HG02885 (cell line): ENCODE data around the gene SCNN1A.
"Not testable (repeated sequence)": the region's sequence is repeated elsewhere in the genome, so short reads cannot be mapped to it uniquely, and the experiment has no call there.

ENCODE experiments used
- ATAC-seq: cut with Tn5 transposase; IDR thresholded peaks from one replicate; pipeline ENCODE4 v1.9.1; 2021; ENCODE audit warnings: mild to moderate bottlenecking; ENCODE audit not compliant: unreplicated experiment, poor library complexity

Gene SCNN1A

DNA sequence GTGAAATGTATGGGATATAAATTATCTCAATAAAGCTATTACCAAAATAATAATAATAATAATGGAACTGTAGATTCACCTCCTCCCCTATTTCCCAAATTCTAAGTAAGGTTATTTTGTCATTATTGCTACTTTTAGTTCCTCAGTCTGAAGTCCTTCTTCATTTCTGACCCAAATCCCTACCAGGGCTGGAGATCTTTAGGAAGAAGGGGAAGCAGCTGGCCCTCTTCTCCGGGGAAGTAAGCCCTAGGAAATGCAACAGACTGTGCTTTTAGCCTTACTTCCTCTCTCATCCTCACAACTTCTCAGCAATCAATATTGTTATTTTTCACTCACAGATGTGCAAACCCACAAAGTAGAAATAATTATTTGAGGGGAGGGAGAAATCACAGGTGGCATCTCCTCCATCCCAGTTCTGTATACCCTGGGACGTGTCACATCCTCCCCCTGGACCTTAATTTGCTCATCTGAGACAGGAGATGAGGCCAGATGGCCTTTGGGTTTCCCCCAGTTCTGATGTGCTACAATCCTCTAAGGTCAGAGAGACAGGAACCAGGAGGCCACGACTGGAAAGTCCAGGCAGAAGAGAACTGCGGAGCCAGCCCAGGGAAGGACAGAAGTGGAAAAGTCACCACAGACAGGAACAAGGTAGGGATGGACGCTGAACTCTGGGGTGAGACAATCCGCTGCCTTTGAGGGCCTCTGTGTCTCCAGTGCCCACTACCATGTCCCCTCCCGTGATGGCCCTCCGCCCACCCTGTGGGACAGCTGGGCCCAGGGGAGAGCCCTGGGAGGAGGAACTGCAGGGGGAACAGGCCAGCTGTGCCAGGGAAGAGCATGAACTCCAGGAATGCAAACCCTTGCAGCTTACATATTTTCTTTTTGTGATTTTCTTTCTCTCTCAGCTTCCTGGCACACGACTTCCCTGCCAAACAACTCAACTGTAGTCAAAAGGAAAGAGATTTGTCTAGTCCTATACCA lies 22.9 kb downstream of the SCNN1A start:
- no peak for ATAC-seq

DNA sequence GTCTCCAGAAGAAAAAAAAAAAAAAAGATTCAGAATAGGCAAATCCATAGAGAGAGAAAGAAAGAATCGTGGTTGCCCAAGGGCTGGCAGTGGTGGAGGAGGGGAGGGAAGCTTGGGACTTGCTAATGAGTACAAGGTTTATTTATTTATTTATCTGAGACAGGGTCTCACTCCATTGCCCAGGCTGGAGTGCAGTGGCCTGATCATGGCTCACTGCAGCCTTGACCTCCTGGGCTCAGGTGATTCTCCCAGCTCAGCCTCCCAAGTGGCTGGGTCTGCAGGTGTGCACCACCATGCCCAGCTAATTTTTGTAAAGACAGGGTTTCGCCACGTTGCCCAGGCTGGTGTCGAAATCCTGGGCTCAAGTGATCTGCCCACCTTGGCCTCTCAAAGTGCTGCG lies 23.7 kb downstream of the SCNN1A start:
- no peak for ATAC-seq

DNA sequence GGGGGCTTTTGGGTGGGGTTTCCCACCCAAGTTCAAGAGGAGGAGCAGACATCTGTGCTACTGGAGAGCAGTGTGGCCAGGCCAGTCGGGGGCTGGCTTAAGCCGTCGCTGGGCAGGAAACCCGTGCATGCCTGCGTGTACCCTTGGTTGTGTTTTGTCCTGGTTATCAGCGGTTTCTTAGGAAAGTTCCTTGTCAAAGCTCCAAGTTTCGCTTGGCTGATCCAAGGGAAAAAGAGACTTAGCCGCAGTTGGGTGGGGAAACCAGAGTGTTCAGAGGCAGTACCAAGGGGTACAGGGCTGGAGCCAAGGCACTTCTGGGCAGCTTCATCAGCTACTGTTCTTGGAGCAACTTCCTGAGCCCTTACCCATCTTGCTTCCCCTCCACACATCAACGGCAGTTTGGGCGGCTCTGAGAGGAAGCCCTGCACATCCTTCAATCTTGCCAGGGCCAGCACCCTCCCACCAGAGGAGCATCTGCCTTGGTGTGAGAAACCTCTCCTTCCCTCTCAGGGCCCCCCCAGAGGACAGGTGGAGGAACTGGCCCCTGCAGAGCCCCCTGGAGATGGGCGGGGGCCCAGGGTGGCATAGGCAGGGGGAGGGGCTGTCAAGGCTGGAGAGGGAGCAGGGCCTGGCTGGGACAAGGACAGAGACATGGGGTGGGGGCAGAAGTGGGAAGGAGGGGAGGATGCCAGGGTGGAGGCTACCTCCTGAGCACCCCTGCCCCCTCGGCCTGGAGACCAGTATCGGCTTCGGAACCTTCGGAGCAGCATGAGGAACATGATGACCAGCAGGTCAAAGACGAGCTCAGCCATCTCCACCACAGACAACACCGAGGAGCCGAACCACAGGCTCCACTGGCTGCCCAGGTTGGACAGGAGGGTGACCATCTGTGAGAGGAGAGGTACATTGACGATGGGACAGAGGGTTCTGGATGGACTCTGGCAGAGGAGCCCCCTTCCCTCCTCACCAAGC lies 27.7 kb downstream of the SCNN1A start:
- no peak for ATAC-seq

- no peak for ATAC-seq
These were observed 28.4 kb downstream of the SCNN1A start for GRCh38 chr12:6346942-6347341.

DNA sequence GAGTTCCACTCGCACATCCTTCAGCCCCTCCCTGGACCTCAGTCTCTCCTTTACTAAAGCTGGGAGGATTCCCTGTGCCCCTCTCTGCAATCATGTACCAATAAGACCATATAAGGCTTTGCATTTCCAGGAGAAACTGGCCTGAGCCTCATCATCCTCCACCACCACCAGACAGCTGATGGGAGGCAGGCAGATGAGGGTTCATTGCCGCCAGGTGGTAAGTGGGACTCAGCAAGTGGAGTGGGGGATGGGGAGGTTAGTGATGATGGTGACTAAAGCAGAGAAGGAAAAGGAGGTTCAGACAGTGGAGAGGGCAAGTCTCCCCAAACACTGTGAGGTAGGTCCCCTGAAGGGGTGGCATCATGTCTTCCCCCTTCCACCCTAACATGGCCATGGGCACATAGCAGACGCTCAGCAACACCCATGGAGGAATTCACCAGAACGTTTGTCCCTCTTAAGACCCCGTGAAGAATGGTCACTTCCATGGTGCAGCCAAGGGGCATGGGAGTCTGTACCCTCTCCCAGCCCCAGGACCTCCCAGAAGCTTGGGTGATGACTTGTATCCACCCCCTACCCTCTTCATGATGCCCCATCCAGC lies 29.0 kb downstream of the SCNN1A start:
- ATAC-seq = no peak

DNA sequence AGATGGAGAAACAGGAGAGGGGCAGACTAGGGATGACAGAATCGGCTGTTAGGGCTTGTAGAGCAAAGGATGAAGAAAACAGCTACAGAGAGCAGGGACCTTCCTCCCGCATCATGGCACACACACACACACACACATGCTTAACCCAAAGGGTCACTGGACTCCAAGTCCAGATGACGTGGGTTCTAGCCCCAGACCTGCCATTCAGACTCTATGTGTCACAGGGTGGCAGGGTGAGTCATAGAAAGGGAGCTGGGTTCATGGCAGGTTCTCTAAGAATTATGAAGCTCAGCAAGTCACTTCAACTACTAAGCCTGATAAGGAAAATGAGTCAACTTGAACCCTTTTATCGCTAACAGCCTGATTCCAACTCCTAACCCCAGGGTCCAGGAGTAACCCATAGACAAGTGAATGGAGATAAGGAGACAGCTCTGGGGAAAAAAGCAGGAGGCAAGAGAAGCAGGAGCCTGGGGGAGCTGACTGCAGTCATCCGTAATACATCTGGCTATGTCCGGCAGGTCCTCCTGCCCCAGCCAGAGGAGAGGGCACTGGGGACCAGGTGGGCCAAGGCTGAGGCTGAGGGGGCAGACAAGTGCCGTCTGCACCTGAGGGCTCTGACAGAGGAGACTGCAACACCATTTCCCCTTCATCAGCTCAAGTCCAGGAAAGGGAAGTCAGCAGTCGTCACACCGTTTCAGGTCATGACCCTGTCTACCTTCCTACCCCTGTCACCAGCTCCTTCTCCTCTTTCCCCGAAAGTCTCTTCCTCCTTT lies 29.9 kb downstream of the SCNN1A start:
- no peak for ATAC-seq

GRCh38 chr12:6344101-6344660 lies 31.2 kb downstream of the SCNN1A start:
- not testable (repeated sequence) for ATAC-seq

DNA sequence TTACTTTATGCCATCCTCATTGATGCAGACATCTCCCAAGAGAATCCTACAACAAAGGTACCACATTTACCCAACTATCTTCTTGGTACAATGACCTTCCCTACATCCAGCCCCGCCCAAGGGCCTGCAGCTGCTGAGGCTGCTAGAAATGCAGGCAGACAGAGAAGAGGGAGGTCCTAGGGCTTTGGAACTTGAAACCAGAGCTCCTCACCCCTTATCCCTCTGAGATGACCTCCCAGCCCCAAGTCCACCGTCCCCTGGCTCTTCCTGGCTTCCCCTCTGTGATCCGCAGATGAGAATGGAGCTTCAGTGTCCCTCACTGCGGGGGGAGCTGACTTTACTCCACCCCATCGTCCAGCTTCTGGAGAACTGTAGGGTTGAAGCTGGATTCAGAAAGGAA lies 31.8 kb downstream of the SCNN1A start:
- ATAC-seq = no peak

GRCh38 chr12:6342140-6342889 lies 33.0 kb downstream of the SCNN1A start:
- no peak for ATAC-seq

GRCh38 chr12:6341417-6342139 lies 33.8 kb downstream of the SCNN1A start, which contains the start of gene TNFRSF1A:
TSS of gene TNFRSF1A (minus strand) at chr12:6342076. CDS start at chr12:6341814, 262 bp downstream.
- no peak for ATAC-seq

DNA sequence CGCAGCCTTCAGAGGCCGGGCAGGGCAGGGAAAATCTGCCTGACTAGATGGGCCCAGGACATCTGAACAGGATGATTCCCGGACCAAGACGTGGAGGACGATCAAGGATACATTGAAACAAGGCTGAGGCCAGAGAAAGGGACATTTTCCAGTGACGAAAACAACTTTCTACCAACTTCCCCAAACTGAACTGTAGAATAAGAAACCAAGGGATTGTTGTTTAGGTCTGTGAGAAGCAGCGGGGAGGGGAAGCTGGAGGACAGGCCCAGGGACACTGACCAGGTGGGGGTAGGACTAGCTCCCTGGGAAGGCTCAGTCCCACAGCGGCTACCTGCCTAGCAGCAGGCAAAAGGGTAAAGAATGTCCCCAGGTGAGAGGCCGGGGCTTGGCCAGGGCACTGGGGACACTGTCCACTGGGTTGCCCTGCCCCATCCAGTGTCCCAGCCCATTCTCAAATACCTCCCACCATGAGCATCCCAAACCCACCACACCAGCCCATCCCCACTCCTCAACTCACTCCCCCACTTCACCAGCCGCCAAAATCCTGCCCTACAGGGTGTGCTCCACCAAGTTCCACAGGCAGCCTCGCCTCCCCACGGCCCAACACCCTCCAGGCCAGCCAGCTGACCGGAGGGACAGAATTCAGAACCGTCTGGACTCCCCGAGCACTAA lies 34.5 kb downstream of the SCNN1A start:
- ATAC-seq = no peak

GRCh38 chr12:6340032-6340638 lies 35.2 kb downstream of the SCNN1A start:
- ATAC-seq = no peak

DNA sequence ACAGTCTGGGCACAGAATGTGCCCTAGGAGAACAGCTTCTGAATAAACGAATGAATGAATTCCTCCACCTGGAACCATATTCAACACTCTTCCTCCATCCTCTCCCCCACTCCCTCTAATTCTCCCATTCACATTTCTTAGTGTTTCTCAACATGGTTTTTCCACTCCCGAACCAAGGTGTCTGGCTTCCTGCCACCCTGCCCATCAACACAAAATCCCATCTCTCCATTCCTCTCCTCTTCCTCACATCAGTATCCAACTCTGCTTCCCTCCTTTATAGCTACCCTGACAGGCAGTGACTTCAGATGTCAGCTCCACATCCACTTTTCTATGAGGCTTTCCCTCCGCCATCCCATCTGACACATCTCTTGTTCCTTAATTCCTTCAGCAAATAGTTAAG lies 36.4 kb downstream of the SCNN1A start:
- no peak for ATAC-seq

DNA sequence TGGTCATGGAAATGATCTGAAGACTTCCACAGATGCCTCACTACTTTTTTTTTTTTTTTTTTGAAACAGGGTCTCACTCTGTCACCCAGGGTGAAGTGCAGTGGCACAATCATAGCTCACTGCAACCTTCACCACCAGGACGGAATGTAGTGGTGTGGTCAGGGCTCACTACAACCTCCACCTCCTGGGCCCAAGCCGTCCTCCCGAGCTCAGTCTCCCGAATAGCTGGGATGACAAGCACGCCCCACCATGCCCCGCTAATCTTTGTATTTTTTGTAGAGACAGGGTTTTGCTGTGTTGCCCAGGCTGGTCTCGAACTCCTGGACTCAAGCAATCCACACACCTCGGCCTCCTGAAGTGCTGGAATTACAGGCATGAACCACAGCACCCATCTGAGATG lies 36.8 kb downstream of the SCNN1A start:
- ATAC-seq = not testable (repeated sequence)

GRCh38 chr12:6337958-6338433 lies 37.4 kb downstream of the SCNN1A start:
- ATAC-seq = no peak

- ATAC-seq = no peak
These were observed 38.2 kb downstream of the SCNN1A start for GRCh38 chr12:6336889-6337853.
